Muscle of leg (tissue), 11 donors: ENCODE data around the gene SERTAD3. TPM values are rescaled to one million over a fixed set of nuclear protein-coding genes. Genes with fewer than 3 reads are reported as not detected.
"Not testable (repeated sequence)": the region's sequence is repeated elsewhere in the genome, so short reads cannot be mapped to it uniquely, and the experiment has no call there.

Source experiments
- DNase-seq: peaks from one replicate; pipeline ENCODE4 v3.0.0; 2013
- H3K27ac ChIP-seq: one replicate; pipeline ENCODE4 v1.5.1; 2013; ENCODE audit warnings: mild to moderate bottlenecking, low read length, control low read depth
- H3K27me3 ChIP-seq: one replicate; pipeline ENCODE4 v1.6.1; 2013; ENCODE audit warnings: low read length; ENCODE audit not compliant: control insufficient read depth, insufficient read depth
- H3K36me3 ChIP-seq: one replicate; pipeline ENCODE4 v1.6.1; 2013; ENCODE audit warnings: low read length; ENCODE audit not compliant: control insufficient read depth, insufficient read depth
- H3K4me1 ChIP-seq: one replicate; pipeline ENCODE4 v1.6.1; 2013; ENCODE audit warnings: low read length; ENCODE audit not compliant: control insufficient read depth, insufficient read depth
- H3K4me3 ChIP-seq: one replicate; pipeline ENCODE4 v1.5.1; 2013; ENCODE audit warnings: low read length, control low read depth
- H3K9me3 ChIP-seq: replicated peaks from 2 replicates; pipeline ENCODE4 v1.6.1; 2013; ENCODE audit warnings: low read depth, low read length; ENCODE audit not compliant: control insufficient read depth
- WGBS: methylation state at CpG from one replicate; pipeline ENCODE4 v1.1.5; 2013; ENCODE audit warnings: missing lambda C conversion rate; ENCODE audit not compliant: insufficient coverage; 5-methylcytosine and 5-hydroxymethylcytosine counted together
- polyA plus RNA-seq, 8 donors: library from polyadenylated mRNA; unstranded; fragments of 120-200 nt; gene quantifications; one replicate each; pipeline versions ENCODE4 v1.2.1 to v1.2.3, GENCODE V29; 2013; ENCODE audit warnings: inconsistent platforms in 1 of 8, low replicate concordance in 1 of 8; ENCODE audit not compliant: insufficient read length in 8 of 8, insufficient read depth in 1 of 8
- total RNA-seq: library from RNA; stranded (reverse); fragments of 120-200 nt; gene quantifications from one replicate; pipeline ENCODE4 v1.2.4, GENCODE V29; 2013

SERTAD3 gene
- total and polyA plus RNA-seq, 9 donors: 45.5 to 66.1 (median 52.7) TPM

GRCh38 chr19:40411958-40412499 lies 32.1 kb downstream of the SERTAD3 start:
- Histone ChIP-seq H3K36me3 (no peaks in the 10 kb centered on the region), H3K9me3 (no peaks in the 10 kb centered on the region), H3K27ac (peak overlapping the region; percentile 76), H3K27me3 (no peaks in the 10 kb centered on the region), H3K4me3 (no peak overlapping the region), H3K4me1 (peaks cover 46% of the 10 kb centered on the region)
- no peak for DNase-seq
- 59% methylated on average over 5 of the region's 8 CpGs for WGBS

- Histone ChIP-seq H3K9me3 (no peaks in the 10 kb centered on the region), H3K4me3 (no peak overlapping the region), H3K27ac (peak overlapping the region; percentile 76), H3K4me1 (peaks cover 41% of the 10 kb centered on the region), H3K27me3 (no peaks in the 10 kb centered on the region), H3K36me3 (no peaks in the 10 kb centered on the region)
- WGBS: 56% methylated on average over 8 of the region's 16 CpGs
- peak; percentile 63 for DNase-seq
Measured at GRCh38 chr19:40411125-40411842, 32.9 kb downstream of the SERTAD3 start.

- WGBS: 44% methylated on average over 5 of the region's 9 CpGs
- Histone ChIP-seq H3K27ac (no peak overlapping the region), H3K9me3 (no peaks in the 10 kb centered on the region), H3K36me3 (no peaks in the 10 kb centered on the region), H3K4me1 (peaks cover 40% of the 10 kb centered on the region), H3K4me3 (no peak overlapping the region), H3K27me3 (no peaks in the 10 kb centered on the region)
- DNase-seq: no peak
Measured at GRCh38 chr19:40410030-40410389, 34.1 kb downstream of the SERTAD3 start.

- not testable (repeated sequence) for H3K27me3 ChIP-seq, H3K27ac ChIP-seq, DNase-seq, H3K4me3 ChIP-seq, H3K9me3 ChIP-seq, H3K36me3 ChIP-seq
- H3K4me1 ChIP-seq: peaks cover 37% of the 10 kb centered on the region
- 80% methylated on average over 8 of the region's 8 CpGs for WGBS
Measured at GRCh38 chr19:40408598-40408925, 35.6 kb downstream of the SERTAD3 start.

- no peaks in the 10 kb centered on the region for H3K36me3 ChIP-seq
- no peak for DNase-seq
- no peak overlapping the region for H3K4me3 ChIP-seq
- WGBS: 50% methylated on average over 17 of the region's 22 CpGs
- no peaks in the 10 kb centered on the region for H3K9me3 ChIP-seq
- H3K4me1 ChIP-seq: peaks cover 35% of the 10 kb centered on the region
- H3K27me3 ChIP-seq: no peaks in the 10 kb centered on the region
- no peak overlapping the region for H3K27ac ChIP-seq
Measured at GRCh38 chr19:40407714-40408597, 36.2 kb downstream of the SERTAD3 start.

- H3K27ac ChIP-seq: peak overlapping the region; percentile 89
- peak overlapping the region; percentile 73 for H3K4me3 ChIP-seq
- H3K27me3 ChIP-seq: no peaks in the 10 kb centered on the region
- H3K36me3 ChIP-seq: no peaks in the 10 kb centered on the region
- DNase-seq: peak; percentile 93
- peaks cover 17% of the 10 kb centered on the region for H3K4me1 ChIP-seq
- no peaks in the 10 kb centered on the region for H3K9me3 ChIP-seq
- under 1% methylated on average over 31 of the region's 41 CpGs for WGBS
Measured at GRCh38 chr19:40403262-40403984, 40.7 kb downstream of the SERTAD3 start.

- Histone ChIP-seq H3K36me3 (peaks cover 6% of the 10 kb centered on the region), H3K4me3 (no peak overlapping the region), H3K27me3 (no peaks in the 10 kb centered on the region), H3K9me3 (no peaks in the 10 kb centered on the region), H3K27ac (no peak overlapping the region), H3K4me1 (peaks cover 17% of the 10 kb centered on the region)
- WGBS: 27% methylated on average over 2 of the region's 3 CpGs
- peak; percentile 56 for DNase-seq
Measured at GRCh38 chr19:40400559-40400958, 43.6 kb downstream of the SERTAD3 start.

- no peaks in the 10 kb centered on the region for H3K27me3 ChIP-seq
- H3K9me3 ChIP-seq: no peaks in the 10 kb centered on the region
- 26% methylated on average over 49 of the region's 49 CpGs for WGBS
- H3K27ac ChIP-seq: no peak overlapping the region
- H3K4me1 ChIP-seq: peaks cover 8% of the 10 kb centered on the region
- H3K36me3 ChIP-seq: peaks cover 6% of the 10 kb centered on the region
- no peak overlapping the region for H3K4me3 ChIP-seq
- peak; percentile 37 for DNase-seq
Measured at GRCh38 chr19:40398417-40399131, 45.6 kb downstream of the SERTAD3 start.

GRCh38 chr19:40397568-40397906 lies 46.6 kb downstream of the SERTAD3 start:
- Histone ChIP-seq H3K4me1 (peaks cover 3% of the 10 kb centered on the region), H3K9me3 (no peaks in the 10 kb centered on the region), H3K27ac (no peak overlapping the region), H3K27me3 (no peaks in the 10 kb centered on the region), H3K36me3 (peaks cover 6% of the 10 kb centered on the region), H3K4me3 (no peak overlapping the region)
- 85% methylated on average over 20 of the region's 22 CpGs for WGBS
- no peak for DNase-seq
